IMR-90 (cell line): ENCODE results near the gene CEP290. TPM values are rescaled to one million over a fixed set of nuclear protein-coding genes. Genes with fewer than 3 reads are reported as not detected.

Experiments used
- ATAC-seq: fragments of 200-7000 bp; cut with Tn5 transposase; 2 replicates; pipeline ENCODE4 v1.9.1; 2020; ENCODE audit warnings: low read depth, mild to moderate bottlenecking, moderate library complexity
- BruUV-seq: library from RNA; stranded (reverse); fragments of 400-500 nt; replicated peaks from 2 replicates; lab custom pipeline; 2021; lab: Mats Ljungman, UMichigan
- CTCF ChIA-PET: fragments of 300-600 bp; formaldehyde crosslinking; extraction: SDS; loops from one replicate; lab custom pipeline; 2021; ENCODE audit warnings: antibody characterized with exemption; lab: Yijun Ruan, JAX
- POLR2A ChIA-PET: fragments of 300-600 bp; sonication (Branson Sonifier 250); formaldehyde crosslinking; loops from one replicate; lab custom pipeline; 2022; ENCODE audit warnings: antibody characterized with exemption; ENCODE audit not compliant: unreplicated experiment; lab: Charles Lee
- DNase-seq: peaks from one replicate; pipeline ENCODE4 v3.0.0; 2013
- H2AFZ ChIP-seq: replicated peaks from 2 replicates; pipeline ENCODE3; 2013; ENCODE audit warnings: low read length, mild to moderate bottlenecking; ENCODE audit not compliant: poor library complexity
- H2AK5ac ChIP-seq: 2 replicates; pipeline ENCODE4 v1.6.1; 2013; ENCODE audit warnings: low read depth, low read length, inconsistent platforms
- H2AK9ac ChIP-seq: replicated peaks from 2 replicates; pipeline ENCODE3; 2013; ENCODE audit warnings: mild to moderate bottlenecking, low read depth, low read length, moderate library complexity; ENCODE audit not compliant: poor library complexity
- H2BK120ac ChIP-seq: 2 replicates; pipeline ENCODE4 v1.6.1; 2013; ENCODE audit warnings: low read depth, low read length, inconsistent platforms
- H2BK15ac ChIP-seq: 3 replicates; pipeline ENCODE4 v1.6.1; 2013; ENCODE audit warnings: low read depth, low read length, inconsistent platforms
- H2BK20ac ChIP-seq: 2 replicates; pipeline ENCODE4 v1.6.1; 2013; ENCODE audit warnings: low read depth, mild to moderate bottlenecking, inconsistent platforms, low read length, moderate library complexity
- H2BK5ac ChIP-seq: 2 replicates; pipeline ENCODE4 v1.6.1; 2013; ENCODE audit warnings: mild to moderate bottlenecking, low read depth, low read length, inconsistent platforms; ENCODE audit not compliant: poor library complexity, severe bottlenecking
- H3K14ac ChIP-seq: replicated peaks from 2 replicates; pipeline ENCODE4 v1.6.1; 2013; ENCODE audit warnings: low read depth, low read length, inconsistent platforms
- H3K18ac ChIP-seq: 2 replicates; pipeline ENCODE4 v1.6.1; 2013; ENCODE audit warnings: low read depth, low read length, control low read depth
- H3K23ac ChIP-seq: 2 replicates; pipeline ENCODE4 v1.6.1; 2013; ENCODE audit warnings: low read depth, low read length, inconsistent platforms
- H3K27ac ChIP-seq: 2 replicates; pipeline ENCODE4 v1.5.1; 2013; ENCODE audit warnings: mild to moderate bottlenecking, control low read depth, low read length; ENCODE audit not compliant: insufficient read depth
- H3K27me3 ChIP-seq: 2 replicates; pipeline ENCODE4 v1.6.1; 2013; ENCODE audit warnings: low read length; ENCODE audit not compliant: control insufficient read depth, insufficient read depth
- H3K36me3 ChIP-seq: 2 replicates; pipeline ENCODE4 v1.6.1; 2013; ENCODE audit warnings: low read length, mixed read lengths; ENCODE audit not compliant: control insufficient read depth, insufficient read depth
- H3K4ac ChIP-seq: 2 replicates; pipeline ENCODE4 v1.6.1; 2013; ENCODE audit warnings: low read depth, low read length, inconsistent platforms
- H3K4me1 ChIP-seq: 2 replicates; pipeline ENCODE4 v1.6.1; 2013; ENCODE audit warnings: low read length, mixed read lengths; ENCODE audit not compliant: control insufficient read depth, insufficient read depth
- H3K4me2 ChIP-seq: 2 replicates; pipeline ENCODE4 v1.6.1; 2013; ENCODE audit warnings: low read depth, mild to moderate bottlenecking, control low read depth, low read length, moderate library complexity
- H3K4me3 ChIP-seq: 2 replicates; pipeline ENCODE4 v1.5.1; 2013; ENCODE audit warnings: low read depth, mild to moderate bottlenecking, control low read depth, low read length, moderate library complexity; ENCODE audit not compliant: insufficient read depth
- H3K56ac ChIP-seq: 2 replicates; pipeline ENCODE4 v1.6.1; 2013; ENCODE audit warnings: low read length, inconsistent platforms; ENCODE audit not compliant: insufficient read depth; ENCODE audit errors: extremely low read depth
- H3K79me1 ChIP-seq, 2 experiments: 2 replicates each; pipeline ENCODE4 v1.6.1; 2013; ENCODE audit warnings: low read length in 2 of 2, inconsistent platforms in 1 of 2, low read depth in 1 of 2
- H3K9ac ChIP-seq: 2 replicates; pipeline ENCODE4 v1.6.1; 2013; ENCODE audit warnings: low read depth, low read length, control low read depth
- H3K9me1 ChIP-seq: 2 replicates; pipeline ENCODE4 v1.6.1; 2013; ENCODE audit warnings: low read length, inconsistent platforms; ENCODE audit not compliant: insufficient read depth
- H3K9me3 ChIP-seq: 2 replicates; pipeline ENCODE4 v1.6.1; 2013; ENCODE audit warnings: low read length; ENCODE audit not compliant: control insufficient read depth, insufficient read depth
- H4K20me1 ChIP-seq: 2 replicates; pipeline ENCODE4 v1.6.1; 2013; ENCODE audit warnings: low read length, inconsistent platforms; ENCODE audit not compliant: insufficient read depth
- H4K5ac ChIP-seq: 2 replicates; pipeline ENCODE4 v1.6.1; 2013; ENCODE audit warnings: mild to moderate bottlenecking, low read depth, low read length, control low read depth
- H4K8ac ChIP-seq, 2 experiments: 2 replicates each; pipeline ENCODE4 v1.6.1; 2013; ENCODE audit warnings: low read depth in 2 of 2, low read length in 2 of 2, control low read depth in 1 of 2, inconsistent platforms in 1 of 2
- H4K91ac ChIP-seq: 2 replicates; pipeline ENCODE4 v1.6.1; 2013; ENCODE audit warnings: low read depth, low read length, inconsistent platforms; ENCODE audit not compliant: insufficient read depth
- BHLHE40 ChIP-seq: fragments of 150-350 bp; IDR thresholded peaks from 2 replicates; pipeline ENCODE4 v1.6.1; 2016; ENCODE audit warnings: mild to moderate bottlenecking, low read depth, low read length
- CEBPB ChIP-seq: IDR thresholded peaks from 2 replicates; pipeline ENCODE4 v1.6.1; 2012; ENCODE audit warnings: low read depth, low read length, improper control_type of control experiment
- CHD1 ChIP-seq: IDR thresholded peaks from 2 replicates; pipeline ENCODE4 v1.6.1; 2012; ENCODE audit warnings: low read depth, low read length, improper control_type of control experiment
- FOS ChIP-seq: fragments of 150-350 bp; IDR thresholded peaks from 2 replicates; pipeline ENCODE4 v1.6.1; 2016; ENCODE audit warnings: low read depth, low read length
- MAFK ChIP-seq: IDR thresholded peaks from 2 replicates; pipeline ENCODE4 v1.6.1; 2012; ENCODE audit warnings: low read depth, low read length, improper control_type of control experiment
- MAZ ChIP-seq: IDR thresholded peaks from 2 replicates; pipeline ENCODE4 v1.6.1; 2012; ENCODE audit warnings: low read depth, mild to moderate bottlenecking, low read length, improper control_type of control experiment, moderate library complexity, borderline replicate concordance
- MXI1 ChIP-seq: IDR thresholded peaks from 2 replicates; pipeline ENCODE4 v1.6.1; 2012; ENCODE audit warnings: low read depth, mild to moderate bottlenecking, low read length, moderate library complexity, borderline replicate concordance
- NFE2L2 ChIP-seq: fragments of 150-350 bp; IDR thresholded peaks from 2 replicates; pipeline ENCODE4 v1.6.1; 2016; ENCODE audit warnings: low read depth, mild to moderate bottlenecking, low read length
- POLR2A ChIP-seq: IDR thresholded peaks from 2 replicates; pipeline ENCODE4 v1.6.1; 2012; ENCODE audit warnings: mild to moderate bottlenecking, low read depth, low read length
- RAD21 ChIP-seq: IDR thresholded peaks from 2 replicates; pipeline ENCODE4 v1.6.1; 2012; ENCODE audit warnings: low read length, improper control_type of control experiment
- RCOR1 ChIP-seq: IDR thresholded peaks from 2 replicates; pipeline ENCODE4 v1.6.1; 2012; ENCODE audit warnings: mild to moderate bottlenecking, low read length, improper control_type of control experiment; ENCODE audit not compliant: insufficient replicate concordance
- RFX5 ChIP-seq: IDR thresholded peaks from 2 replicates; pipeline ENCODE4 v1.8.0; 2012; ENCODE audit warnings: low read depth, mild to moderate bottlenecking, low read length, moderate library complexity
- SMC3 ChIP-seq: fragments of 150-350 bp; IDR thresholded peaks from 2 replicates; pipeline ENCODE4 v1.6.1; 2016; ENCODE audit warnings: low read depth, mild to moderate bottlenecking, antibody characterized with exemption, low read length, moderate library complexity
- WGBS, 2 experiments: methylation state at CpG; one replicate each; pipeline versions ENCODE4 v1.1.5 to v1.1.7; 2013; ENCODE audit warnings: missing lambda C conversion rate in 2 of 2; ENCODE audit not compliant: insufficient read length in 1 of 2; ENCODE audit errors: extremely low coverage in 2 of 2; 5-methylcytosine and 5-hydroxymethylcytosine counted together
- dilution Hi-C: fragments of 300-500 bp; cut with HindIII; formaldehyde crosslinking; loops from one replicate; pipeline ENCODE4 v1.14.3; 2018; ENCODE audit warnings: low sequenced_read_pairs; ENCODE audit not compliant: unreplicated experiment
- in situ Hi-C: fragments of 300-500 bp; cut with MboI; formaldehyde crosslinking; loops from 3 replicates; pipeline ENCODE4 v1.14.3; 2019; ENCODE audit warnings: low sequenced_read_pairs, inconsistent platforms, mixed read lengths
- intact Hi-C: fragments of 100-400 bp; cut with micrococcal nuclease; formaldehyde crosslinking; loops from 2 replicates; pipeline ENCODE4 v1.10.0; 2022
- polyA plus RNA-seq, 3 experiments: library from polyadenylated mRNA; depleted of rRNA; stranded (reverse); fragments of >200 nt; gene quantifications; 2 replicates each; pipeline ENCODE4 v1.2.3, GENCODE V29; 2012; ENCODE audit warnings: low replicate concordance in 1 of 3
- total RNA-seq: library from RNA; depleted of rRNA; stranded (reverse); fragments of >200 nt; gene quantifications from 2 replicates; pipeline ENCODE4 v1.2.3, GENCODE V29; 2012
- TF ChIP-seq, protein P1 (sequence below): fragments of 150-350 bp; IDR thresholded peaks from 2 replicates; pipeline ENCODE4 v1.6.1; 2016; ENCODE audit warnings: low read depth, mild to moderate bottlenecking, low read length, moderate library complexity, borderline replicate concordance

The CEP290 gene
- total and polyA plus RNA-seq, 2 of the 4 experiments (the other 2 are of a cell fraction): 4.3 to 7.9 TPM

DNA sequence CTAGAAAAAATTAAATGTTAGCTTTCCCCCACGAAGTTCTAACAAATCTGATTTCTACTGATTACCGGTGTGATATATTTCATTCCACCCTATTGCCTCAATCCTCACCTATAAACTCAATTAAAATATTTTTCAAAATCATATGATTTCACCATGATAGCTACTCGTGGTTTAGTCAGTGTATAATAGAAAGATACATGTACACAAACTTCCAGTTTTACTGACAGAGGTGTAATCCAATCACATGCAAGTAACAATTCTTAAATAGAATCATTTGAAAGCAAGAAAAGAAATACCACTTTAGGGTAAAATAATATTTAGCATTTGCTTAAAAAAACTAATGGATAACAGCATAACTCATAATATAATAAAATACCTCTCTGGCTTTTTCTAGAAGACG, 57.7 kb downstream of the CEP290 start:
- Histone ChIP-seq H4K91ac (no peak overlapping the region), H2AK5ac (no peak overlapping the region), H3K56ac (no peak overlapping the region), H3K27ac (no peak overlapping the region), H3K9ac (no peak overlapping the region), H2BK15ac (no peak overlapping the region), H3K23ac (no peak overlapping the region), H3K9me1 (no peaks in the 10 kb centered on the region; the same call in 1 of the 2 replicates), H3K27me3 (no peaks in the 10 kb centered on the region), H3K18ac (no peak overlapping the region), H2BK120ac (no peak overlapping the region), H3K4ac (no peak overlapping the region), H3K36me3 (peaks cover 14% of the 10 kb centered on the region), H4K5ac (no peak overlapping the region), H3K9me3 (no peaks in the 10 kb centered on the region), H4K20me1 (no peaks in the 10 kb centered on the region), H2AK9ac (no peak overlapping the region), H3K4me1 (no peaks in the 10 kb centered on the region), H2BK20ac (no peak overlapping the region), H2AFZ (no peak overlapping the region), H3K14ac (no peak overlapping the region), H2BK5ac (no peak overlapping the region), H4K8ac (no peak overlapping the region), H3K4me3 (no peak overlapping the region), H3K79me1 (no peaks in the 10 kb centered on the region), H3K4me2 (no peak overlapping the region)
- in situ Hi-C loops (no loop called here), dilution Hi-C loops (no loop called here), intact Hi-C loops (no loop called here)
- no CpG with 5 or more reads among the region's 4 CpGs for WGBS, 2 experiments
- ATAC-seq (no peak), DNase-seq (no peak)
- TF ChIP-seq POLR2A (no peak), RCOR1 (no peak), RFX5 (no peak), MAZ (no peak), CEBPB (no peak), MXI1 (no peak), MAFK (no peak), FOS (no peak), RAD21 (no peak), NFE2L2 (no peak), CHD1 (no peak), SMC3 (no peak), BHLHE40 (no peak)
- TF ChIP-seq, protein P1, sequence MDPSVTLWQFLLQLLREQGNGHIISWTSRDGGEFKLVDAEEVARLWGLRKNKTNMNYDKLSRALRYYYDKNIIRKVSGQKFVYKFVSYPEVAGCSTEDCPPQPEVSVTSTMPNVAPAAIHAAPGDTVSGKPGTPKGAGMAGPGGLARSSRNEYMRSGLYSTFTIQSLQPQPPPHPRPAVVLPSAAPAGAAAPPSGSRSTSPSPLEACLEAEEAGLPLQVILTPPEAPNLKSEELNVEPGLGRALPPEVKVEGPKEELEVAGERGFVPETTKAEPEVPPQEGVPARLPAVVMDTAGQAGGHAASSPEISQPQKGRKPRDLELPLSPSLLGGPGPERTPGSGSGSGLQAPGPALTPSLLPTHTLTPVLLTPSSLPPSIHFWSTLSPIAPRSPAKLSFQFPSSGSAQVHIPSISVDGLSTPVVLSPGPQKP: no peak
- ChIA-PET POLR2A (no interaction called here), CTCF (interaction anchor here (0.5 kb wide), 1 partner anchor 37 kb away, joined by 3 read pairs; no protein-coding TSS in a partner anchor)
- no TSS peak for BruUV-seq
